ENCODE measurements around the gene PLXNA1.

Gene PLXNA1

DNA sequence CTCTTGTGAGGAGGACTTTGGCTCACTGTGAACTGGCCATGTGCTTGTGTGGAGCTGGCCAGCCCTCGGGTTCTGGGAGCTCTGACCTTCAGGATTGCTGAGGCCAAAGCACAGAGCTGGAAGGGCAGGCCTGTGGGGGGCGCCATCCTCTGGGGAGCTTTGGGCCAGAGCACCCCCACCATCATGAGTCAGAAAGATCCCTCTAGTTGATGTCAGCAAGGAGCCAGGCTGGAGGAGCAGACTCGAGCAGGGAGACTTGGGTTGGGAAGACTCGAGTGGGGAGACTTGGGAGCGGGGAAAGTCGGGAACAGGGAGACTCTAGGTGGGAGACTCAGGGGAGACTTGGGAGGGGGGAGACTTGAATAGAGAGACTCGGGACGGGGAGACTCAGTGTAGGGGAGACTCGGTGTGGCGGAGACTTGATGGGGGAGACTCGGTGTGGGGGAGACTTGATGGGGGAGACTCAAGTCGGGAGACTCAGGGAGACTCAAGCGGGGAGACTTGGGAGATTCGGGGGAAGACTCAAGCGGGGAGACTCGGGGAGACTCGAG is 37.7 kb upstream of the PLXNA1 start:
- no peak for ATAC-seq

DNA sequence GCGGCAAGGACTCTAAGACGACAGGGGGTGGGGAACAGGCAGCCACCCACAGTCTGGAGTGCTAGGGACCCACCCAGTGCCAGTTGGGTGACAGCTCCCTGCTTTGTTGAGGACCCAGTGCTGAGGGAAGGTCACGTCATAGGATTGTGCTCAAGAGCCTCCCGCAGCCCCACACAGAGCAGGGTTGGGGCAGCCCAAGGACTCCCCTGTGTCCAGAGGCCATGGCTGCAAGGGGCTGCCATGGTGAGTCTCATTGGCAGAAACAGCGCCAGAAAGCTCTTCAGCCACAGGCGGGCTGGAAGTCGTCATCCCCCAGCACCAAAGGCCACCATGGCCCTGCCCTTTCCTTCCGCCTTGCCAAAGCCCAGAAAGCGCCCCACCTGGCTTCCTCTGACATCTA is 37.0 kb upstream of the PLXNA1 start:
- ATAC-seq: no peak
- TF ChIP-seq ISL1 (CRISPR knock-in tag; IDR thresholded peaks at IDR 0.05): no peak

More for the DNA sequence above, 37.7 kb upstream of the PLXNA1 start:
- TF ChIP-seq ZFP30 (CRISPR knock-in tag; IDR thresholded peaks at IDR 0.05): no peak
- no peak for TF ChIP-seq TCF4 (CRISPR knock-in tag; IDR thresholded peaks at IDR 0.05; ENCODE audit: borderline replicate concordance)
- TF ChIP-seq, protein P1, sequence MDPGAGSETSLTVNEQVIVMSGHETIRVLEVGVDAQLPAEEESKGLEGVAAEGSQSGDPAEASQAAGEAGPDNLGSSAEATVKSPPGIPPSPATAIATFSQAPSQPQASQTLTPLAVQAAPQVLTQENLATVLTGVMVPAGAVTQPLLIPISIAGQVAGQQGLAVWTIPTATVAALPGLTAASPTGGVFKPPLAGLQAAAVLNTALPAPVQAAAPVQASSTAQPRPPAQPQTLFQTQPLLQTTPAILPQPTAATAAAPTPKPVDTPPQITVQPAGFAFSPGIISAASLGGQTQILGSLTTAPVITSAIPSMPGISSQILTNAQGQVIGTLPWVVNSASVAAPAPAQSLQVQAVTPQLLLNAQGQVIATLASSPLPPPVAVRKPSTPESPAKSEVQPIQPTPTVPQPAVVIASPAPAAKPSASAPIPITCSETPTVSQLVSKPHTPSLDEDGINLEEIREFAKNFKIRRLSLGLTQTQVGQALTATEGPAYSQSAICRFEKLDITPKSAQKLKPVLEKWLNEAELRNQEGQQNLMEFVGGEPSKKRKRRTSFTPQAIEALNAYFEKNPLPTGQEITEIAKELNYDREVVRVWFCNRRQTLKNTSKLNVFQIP (CRISPR knock-in tag; IDR thresholded peaks at IDR 0.05; ENCODE audit: borderline replicate concordance, low read depth): no peak
- TF ChIP-seq RARB (CRISPR knock-in tag; IDR thresholded peaks at IDR 0.05): no peak
- no peak for TF ChIP-seq ZFP3 (CRISPR knock-in tag; IDR thresholded peaks at IDR 0.05)
- TF ChIP-seq TOX (CRISPR knock-in tag; IDR thresholded peaks at IDR 0.05; ENCODE audit: borderline replicate concordance): no peak

DNA sequence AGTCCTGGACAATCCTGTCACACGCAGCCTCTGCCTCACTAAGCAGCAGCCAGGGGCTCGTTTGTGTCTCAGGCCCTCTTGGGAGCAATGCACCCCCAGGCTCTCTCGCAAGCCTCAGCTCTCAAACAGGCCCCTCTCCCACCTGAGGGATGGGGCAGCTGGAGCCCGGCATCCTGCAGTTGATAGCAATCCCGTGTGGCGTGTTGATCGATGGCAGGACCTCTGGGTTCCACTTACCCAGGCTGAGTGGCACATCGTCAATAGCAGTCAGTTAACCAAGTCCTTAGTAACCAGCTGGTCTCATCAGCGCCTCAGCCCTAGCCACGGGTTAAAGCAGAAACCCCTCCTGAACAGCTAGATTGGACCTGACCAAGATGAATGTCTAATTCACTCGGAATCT is 36.5 kb upstream of the PLXNA1 start:
- TF ChIP-seq GLIS3 (CRISPR knock-in tag; IDR thresholded peaks at IDR 0.05) (no peak), ZFP3 (CRISPR knock-in tag; IDR thresholded peaks at IDR 0.05) (no peak), ZNF8 (CRISPR knock-in tag; IDR thresholded peaks at IDR 0.05) (no peak), PPARA (CRISPR knock-in tag; IDR thresholded peaks at IDR 0.05; ENCODE audit: borderline replicate concordance) (no peak), SNAI2 (CRISPR knock-in tag; IDR thresholded peaks at IDR 0.05) (no peak), ZFP30 (CRISPR knock-in tag; IDR thresholded peaks at IDR 0.05) (no peak), BACH2 (CRISPR knock-in tag; IDR thresholded peaks at IDR 0.05; ENCODE audit: borderline replicate concordance) (no peak), TOX (CRISPR knock-in tag; IDR thresholded peaks at IDR 0.05; ENCODE audit: borderline replicate concordance) (no peak), ISL1 (CRISPR knock-in tag; IDR thresholded peaks at IDR 0.05) (no peak)
- TF ChIP-seq, protein P2, sequence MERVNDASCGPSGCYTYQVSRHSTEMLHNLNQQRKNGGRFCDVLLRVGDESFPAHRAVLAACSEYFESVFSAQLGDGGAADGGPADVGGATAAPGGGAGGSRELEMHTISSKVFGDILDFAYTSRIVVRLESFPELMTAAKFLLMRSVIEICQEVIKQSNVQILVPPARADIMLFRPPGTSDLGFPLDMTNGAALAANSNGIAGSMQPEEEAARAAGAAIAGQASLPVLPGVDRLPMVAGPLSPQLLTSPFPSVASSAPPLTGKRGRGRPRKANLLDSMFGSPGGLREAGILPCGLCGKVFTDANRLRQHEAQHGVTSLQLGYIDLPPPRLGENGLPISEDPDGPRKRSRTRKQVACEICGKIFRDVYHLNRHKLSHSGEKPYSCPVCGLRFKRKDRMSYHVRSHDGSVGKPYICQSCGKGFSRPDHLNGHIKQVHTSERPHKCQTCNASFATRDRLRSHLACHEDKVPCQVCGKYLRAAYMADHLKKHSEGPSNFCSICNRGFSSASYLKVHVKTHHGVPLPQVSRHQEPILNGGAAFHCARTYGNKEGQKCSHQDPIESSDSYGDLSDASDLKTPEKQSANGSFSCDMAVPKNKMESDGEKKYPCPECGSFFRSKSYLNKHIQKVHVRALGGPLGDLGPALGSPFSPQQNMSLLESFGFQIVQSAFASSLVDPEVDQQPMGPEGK (CRISPR knock-in tag; IDR thresholded peaks at IDR 0.05; ENCODE audit: borderline replicate concordance): no peak
- TF ChIP-seq, protein P3, sequence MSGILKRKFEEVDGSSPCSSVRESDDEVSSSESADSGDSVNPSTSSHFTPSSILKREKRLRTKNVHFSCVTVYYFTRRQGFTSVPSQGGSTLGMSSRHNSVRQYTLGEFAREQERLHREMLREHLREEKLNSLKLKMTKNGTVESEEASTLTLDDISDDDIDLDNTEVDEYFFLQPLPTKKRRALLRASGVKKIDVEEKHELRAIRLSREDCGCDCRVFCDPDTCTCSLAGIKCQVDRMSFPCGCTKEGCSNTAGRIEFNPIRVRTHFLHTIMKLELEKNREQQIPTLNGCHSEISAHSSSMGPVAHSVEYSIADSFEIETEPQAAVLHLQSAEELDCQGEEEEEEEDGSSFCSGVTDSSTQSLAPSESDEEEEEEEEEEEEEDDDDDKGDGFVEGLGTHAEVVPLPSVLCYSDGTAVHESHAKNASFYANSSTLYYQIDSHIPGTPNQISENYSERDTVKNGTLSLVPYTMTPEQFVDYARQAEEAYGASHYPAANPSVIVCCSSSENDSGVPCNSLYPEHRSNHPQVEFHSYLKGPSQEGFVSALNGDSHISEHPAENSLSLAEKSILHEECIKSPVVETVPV (CRISPR knock-in tag; IDR thresholded peaks at IDR 0.05): no peak

DNA sequence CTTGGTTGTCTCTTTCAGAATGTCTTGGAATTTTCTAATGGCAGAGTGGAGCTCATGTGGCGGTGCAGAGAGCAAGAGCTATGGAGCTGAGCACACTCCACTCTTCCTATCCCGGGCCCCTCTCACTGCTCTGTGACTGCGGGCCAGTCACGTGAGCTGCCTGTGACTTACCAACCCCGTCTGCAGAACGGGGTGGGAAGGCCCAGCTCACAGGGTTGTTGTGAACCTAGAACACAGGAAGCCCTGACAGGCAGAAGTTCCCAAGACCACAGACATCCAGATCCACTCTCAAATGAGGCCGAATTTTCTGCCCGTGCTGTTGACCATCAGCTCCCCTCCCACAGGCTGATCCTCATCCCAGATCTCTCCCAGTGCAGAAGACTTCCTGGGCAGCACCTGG is 35.5 kb upstream of the PLXNA1 start:
- TF ChIP-seq TOX (CRISPR knock-in tag; IDR thresholded peaks at IDR 0.05; ENCODE audit: borderline replicate concordance) (no peak), ZC3H10 (CRISPR knock-in tag; IDR thresholded peaks at IDR 0.05) (no peak), ISL1 (CRISPR knock-in tag; IDR thresholded peaks at IDR 0.05) (no peak), GLIS3 (CRISPR knock-in tag; IDR thresholded peaks at IDR 0.05) (no peak), ZNF565 (CRISPR knock-in tag; conservative IDR thresholded peaks at IDR 0.05; ENCODE audit: low read depth) (no peak), OSR1 (CRISPR knock-in tag; IDR thresholded peaks at IDR 0.05) (no peak), TCF4 (CRISPR knock-in tag; IDR thresholded peaks at IDR 0.05; ENCODE audit: borderline replicate concordance) (no peak), SNAI2 (CRISPR knock-in tag; IDR thresholded peaks at IDR 0.05) (no peak), ARNTL (CRISPR knock-in tag; IDR thresholded peaks at IDR 0.05; ENCODE audit: borderline replicate concordance, low read depth) (no peak), ZFP30 (CRISPR knock-in tag; IDR thresholded peaks at IDR 0.05) (no peak), ZNF8 (CRISPR knock-in tag; IDR thresholded peaks at IDR 0.05) (no peak)
- TF ChIP-seq, protein P1 (CRISPR knock-in tag; IDR thresholded peaks at IDR 0.05; ENCODE audit: borderline replicate concordance, low read depth): no peak
- TF ChIP-seq, protein P4, sequence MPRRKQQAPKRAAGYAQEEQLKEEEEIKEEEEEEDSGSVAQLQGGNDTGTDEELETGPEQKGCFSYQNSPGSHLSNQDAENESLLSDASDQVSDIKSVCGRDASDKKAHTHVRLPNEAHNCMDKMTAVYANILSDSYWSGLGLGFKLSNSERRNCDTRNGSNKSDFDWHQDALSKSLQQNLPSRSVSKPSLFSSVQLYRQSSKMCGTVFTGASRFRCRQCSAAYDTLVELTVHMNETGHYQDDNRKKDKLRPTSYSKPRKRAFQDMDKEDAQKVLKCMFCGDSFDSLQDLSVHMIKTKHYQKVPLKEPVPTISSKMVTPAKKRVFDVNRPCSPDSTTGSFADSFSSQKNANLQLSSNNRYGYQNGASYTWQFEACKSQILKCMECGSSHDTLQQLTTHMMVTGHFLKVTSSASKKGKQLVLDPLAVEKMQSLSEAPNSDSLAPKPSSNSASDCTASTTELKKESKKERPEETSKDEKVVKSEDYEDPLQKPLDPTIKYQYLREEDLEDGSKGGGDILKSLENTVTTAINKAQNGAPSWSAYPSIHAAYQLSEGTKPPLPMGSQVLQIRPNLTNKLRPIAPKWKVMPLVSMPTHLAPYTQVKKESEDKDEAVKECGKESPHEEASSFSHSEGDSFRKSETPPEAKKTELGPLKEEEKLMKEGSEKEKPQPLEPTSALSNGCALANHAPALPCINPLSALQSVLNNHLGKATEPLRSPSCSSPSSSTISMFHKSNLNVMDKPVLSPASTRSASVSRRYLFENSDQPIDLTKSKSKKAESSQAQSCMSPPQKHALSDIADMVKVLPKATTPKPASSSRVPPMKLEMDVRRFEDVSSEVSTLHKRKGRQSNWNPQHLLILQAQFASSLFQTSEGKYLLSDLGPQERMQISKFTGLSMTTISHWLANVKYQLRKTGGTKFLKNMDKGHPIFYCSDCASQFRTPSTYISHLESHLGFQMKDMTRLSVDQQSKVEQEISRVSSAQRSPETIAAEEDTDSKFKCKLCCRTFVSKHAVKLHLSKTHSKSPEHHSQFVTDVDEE (CRISPR knock-in tag; IDR thresholded peaks at IDR 0.05): no peak
- TF ChIP-seq, protein P3 (CRISPR knock-in tag; IDR thresholded peaks at IDR 0.05): no peak
- ATAC-seq: no peak

More for the DNA sequence above, 36.5 kb upstream of the PLXNA1 start:
- no peak for ATAC-seq
